Body of pancreas (tissue), 4 donors: ENCODE measurements around the gene CACNA2D3.

Source experiments
- POLR2A ChIP-seq, 3 donors: fragments of 450-650 bp; IDR thresholded peaks; one replicate each; pipeline ENCODE4 v1.6.1; 2016; ENCODE audit warnings: antibody characterized with exemption in 3 of 3, mild to moderate bottlenecking in 2 of 3
- TF ChIP-seq, protein P1 (sequence below), 7 experiments: fragments of 450-650 bp in 4 of 7; fragments of 200-600 bp in 3 of 7; sonication (generic) in 3 of 7; IDR thresholded peaks; one replicate each; pipeline ENCODE4 v1.5.1; 2016 to 2019; ENCODE audit warnings: antibody characterized with exemption in 7 of 7

GRCh38 chr3:54801977-54802376, 679.6 kb downstream of the CACNA2D3 start:
- TF ChIP-seq, protein P1, sequence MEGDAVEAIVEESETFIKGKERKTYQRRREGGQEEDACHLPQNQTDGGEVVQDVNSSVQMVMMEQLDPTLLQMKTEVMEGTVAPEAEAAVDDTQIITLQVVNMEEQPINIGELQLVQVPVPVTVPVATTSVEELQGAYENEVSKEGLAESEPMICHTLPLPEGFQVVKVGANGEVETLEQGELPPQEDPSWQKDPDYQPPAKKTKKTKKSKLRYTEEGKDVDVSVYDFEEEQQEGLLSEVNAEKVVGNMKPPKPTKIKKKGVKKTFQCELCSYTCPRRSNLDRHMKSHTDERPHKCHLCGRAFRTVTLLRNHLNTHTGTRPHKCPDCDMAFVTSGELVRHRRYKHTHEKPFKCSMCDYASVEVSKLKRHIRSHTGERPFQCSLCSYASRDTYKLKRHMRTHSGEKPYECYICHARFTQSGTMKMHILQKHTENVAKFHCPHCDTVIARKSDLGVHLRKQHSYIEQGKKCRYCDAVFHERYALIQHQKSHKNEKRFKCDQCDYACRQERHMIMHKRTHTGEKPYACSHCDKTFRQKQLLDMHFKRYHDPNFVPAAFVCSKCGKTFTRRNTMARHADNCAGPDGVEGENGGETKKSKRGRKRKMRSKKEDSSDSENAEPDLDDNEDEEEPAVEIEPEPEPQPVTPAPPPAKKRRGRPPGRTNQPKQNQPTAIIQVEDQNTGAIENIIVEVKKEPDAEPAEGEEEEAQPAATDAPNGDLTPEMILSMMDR (IDR thresholded peaks at IDR 0.05) = no peak
- TF ChIP-seq POLR2A (IDR thresholded peaks at IDR 0.05) = no peak
